Fibroblast of skin of abdomen (primary cell): Measurements from ENCODE around the gene RNF168. TPM values are rescaled to one million over a fixed set of nuclear protein-coding genes. Genes with fewer than 3 reads are reported as not detected.
A peak's percentile ranks its signal among the peaks of the same experiment; 100 is the strongest.
"Not testable (repeated sequence)": the region's sequence is repeated elsewhere in the genome, so short reads cannot be mapped to it uniquely, and the experiment has no call there.

Experiments used
- DNase-seq: peaks from one replicate; pipeline ENCODE4 v3.0.0-alpha.2; 2013
- polyA plus RNA-seq, 2 experiments: library from polyadenylated mRNA; unstranded; fragments of 120-200 nt; gene quantifications; one replicate each; pipeline ENCODE4 v1.2.1, GENCODE V29; 2013; ENCODE audit not compliant: insufficient read length in 2 of 2

The RNF168 gene, protein sequence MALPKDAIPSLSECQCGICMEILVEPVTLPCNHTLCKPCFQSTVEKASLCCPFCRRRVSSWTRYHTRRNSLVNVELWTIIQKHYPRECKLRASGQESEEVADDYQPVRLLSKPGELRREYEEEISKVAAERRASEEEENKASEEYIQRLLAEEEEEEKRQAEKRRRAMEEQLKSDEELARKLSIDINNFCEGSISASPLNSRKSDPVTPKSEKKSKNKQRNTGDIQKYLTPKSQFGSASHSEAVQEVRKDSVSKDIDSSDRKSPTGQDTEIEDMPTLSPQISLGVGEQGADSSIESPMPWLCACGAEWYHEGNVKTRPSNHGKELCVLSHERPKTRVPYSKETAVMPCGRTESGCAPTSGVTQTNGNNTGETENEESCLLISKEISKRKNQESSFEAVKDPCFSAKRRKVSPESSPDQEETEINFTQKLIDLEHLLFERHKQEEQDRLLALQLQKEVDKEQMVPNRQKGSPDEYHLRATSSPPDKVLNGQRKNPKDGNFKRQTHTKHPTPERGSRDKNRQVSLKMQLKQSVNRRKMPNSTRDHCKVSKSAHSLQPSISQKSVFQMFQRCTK
- 10.3 TPM for polyA plus RNA-seq (2013, experiment 1 of 2; ENCODE audit: insufficient read length)
- 9.3 TPM for polyA plus RNA-seq (2013, experiment 2 of 2; ENCODE audit: insufficient read length)

DNA sequence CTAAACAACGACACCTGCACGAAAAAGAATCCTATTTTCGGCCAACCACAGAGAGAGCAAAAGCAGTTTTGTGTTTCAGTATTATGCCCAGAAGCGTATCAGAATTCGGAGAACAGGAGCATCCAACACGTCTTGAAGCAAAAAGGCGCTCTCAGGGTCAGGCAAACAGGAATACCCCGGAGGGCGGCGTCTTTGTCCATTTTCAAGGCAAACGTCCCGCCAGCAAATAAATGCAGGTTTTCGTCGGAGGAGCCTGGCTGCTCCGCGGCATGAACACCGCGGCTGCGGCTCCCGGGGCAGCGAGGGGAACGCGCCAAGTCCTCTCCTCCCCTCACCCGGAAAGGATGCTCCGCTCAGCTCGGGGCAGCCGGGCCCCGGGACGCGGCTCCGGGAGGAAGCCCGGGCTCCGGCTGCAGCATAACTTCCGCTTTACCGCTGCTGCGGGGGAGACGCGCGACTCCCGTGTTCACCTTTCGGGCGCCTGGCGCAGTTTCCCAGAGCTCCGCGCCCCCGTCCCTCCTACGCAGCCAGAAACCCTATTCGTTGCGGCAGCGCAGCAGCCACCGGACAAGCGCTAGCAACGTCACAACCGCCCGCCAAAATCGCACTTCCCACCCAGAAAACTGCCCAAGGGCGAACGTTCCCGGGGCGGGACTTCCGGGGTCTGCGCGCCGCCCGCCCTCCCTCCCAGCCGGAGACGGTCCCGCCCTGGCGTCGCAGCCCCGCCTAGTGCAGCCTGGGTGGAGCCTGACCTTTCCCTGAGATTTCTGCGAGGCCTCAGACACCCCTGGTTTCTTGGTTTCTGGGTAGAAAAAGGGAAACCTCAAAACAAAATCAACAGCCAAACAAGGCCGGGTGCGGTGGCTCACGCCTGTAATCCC, at the start of gene RNF168:
RNF168 (minus strand) TSS at position 573 of the 881 bp plus-strand sequence. CDS start 595 bp downstream, outside the sequence.
- peak; percentile 95 for DNase-seq

- no peak for DNase-seq
Observed at GRCh38 chr3:196552253-196552652, 48.7 kb upstream of the RNF168 start.

GRCh38 chr3:196550172-196550571, 46.6 kb upstream of the RNF168 start:
- not testable (repeated sequence) for DNase-seq

DNA sequence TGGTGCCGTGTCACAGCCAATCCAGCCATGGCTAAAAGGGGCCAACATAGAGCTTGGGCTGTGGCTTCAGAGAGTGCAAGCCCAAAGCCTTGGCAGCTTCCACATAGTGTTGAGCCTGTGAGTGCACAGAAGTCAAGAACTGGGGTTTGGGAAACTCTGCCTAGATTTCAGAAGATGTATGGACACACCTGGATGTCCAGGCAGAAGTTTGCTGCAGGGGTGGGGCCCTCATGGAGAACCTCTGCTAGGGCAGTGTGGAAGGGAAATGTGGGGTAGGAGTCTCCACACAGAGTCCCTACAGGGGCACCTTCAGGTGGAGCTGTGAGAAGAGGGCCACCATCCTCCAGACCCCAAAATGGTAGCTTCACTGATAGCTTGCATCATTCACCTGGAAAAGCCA, 45.7 kb upstream of the RNF168 start:
- DNase-seq = not testable (repeated sequence)

- DNase-seq = no peak
Observed at GRCh38 chr3:196547067-196547466, 43.5 kb upstream of the RNF168 start.

GRCh38 chr3:196546537-196546936, 43.0 kb upstream of the RNF168 start:
- no peak for DNase-seq

DNA sequence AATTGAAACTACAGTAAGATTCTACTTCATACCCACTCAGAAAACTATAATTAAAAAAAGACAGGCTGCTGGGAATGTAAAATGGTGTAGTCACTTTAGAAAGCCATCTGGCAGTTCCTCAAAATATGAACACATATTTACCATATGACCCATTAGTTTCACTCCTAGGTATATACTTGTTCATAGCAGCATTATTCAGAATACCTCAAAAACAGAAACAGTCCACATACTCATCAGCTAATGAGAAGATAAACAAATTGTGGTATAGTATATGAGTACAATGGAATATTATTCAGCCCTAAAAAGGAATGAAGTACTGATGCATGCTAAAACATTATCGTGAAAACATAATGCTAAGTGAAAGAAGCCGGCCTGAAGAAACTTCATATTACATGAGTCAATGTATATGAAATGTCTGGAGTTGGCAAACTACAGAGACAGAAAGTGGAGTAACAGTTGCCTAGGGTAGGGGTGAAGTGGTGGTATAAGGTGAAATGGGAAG, 41.0 kb upstream of the RNF168 start:
- no peak for DNase-seq

GRCh38 chr3:196541684-196542445, 38.3 kb upstream of the RNF168 start:
- no peak for DNase-seq

DNA sequence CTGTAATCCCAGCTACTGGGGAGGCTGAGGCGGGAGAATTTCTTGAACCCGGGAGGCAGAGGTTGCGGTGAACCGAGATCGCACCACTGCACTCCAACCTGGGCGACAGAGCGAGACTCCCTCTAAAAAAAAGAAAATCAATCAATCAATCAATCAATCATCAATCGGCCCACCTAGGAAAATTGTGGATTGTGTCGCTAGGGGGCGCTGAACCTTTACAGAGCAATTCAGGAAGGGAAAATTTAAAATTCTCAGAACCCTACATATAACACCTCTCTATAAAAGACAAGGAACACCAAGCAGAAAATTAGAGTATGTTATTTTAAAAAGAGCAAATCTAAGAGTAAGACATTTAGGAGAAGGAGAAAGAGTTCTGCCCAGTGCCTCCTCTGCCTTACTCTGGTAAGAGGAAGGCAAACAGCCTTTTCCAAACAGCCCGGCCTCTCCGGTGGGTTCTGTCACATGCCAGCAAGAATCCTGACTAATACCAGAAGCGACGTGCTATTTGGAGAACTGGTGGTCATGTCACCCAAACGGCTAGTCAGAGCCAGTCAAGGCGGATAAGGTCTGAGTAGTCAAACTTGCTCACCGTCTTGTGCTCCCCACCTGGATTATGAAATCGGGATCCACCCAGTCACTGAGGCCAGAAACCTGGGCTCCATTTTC, 33.9 kb upstream of the RNF168 start:
- DNase-seq = no peak

- DNase-seq = peak; percentile 20
Observed at GRCh38 chr3:196533260-196533681, 29.7 kb upstream of the RNF168 start.

DNA sequence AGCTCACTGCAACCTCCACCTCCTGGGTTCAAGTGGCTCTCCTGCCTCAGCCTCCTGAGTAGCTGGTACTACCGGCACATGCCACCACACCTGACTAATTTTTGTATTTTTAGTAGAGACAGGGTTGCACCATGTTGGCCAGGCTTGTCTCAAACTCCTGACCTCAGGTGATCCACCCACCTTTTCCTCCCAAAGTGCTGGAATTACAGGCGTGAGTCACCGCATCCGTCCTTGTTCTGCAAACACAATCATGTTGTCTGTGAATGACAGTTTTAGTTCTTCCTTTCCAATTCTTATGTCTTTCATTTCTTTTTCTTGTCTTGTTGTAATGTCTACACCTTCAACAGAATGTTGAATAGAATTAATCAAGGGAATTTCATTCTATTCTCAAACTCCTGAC, 27.9 kb upstream of the RNF168 start:
- DNase-seq = no peak

GRCh38 chr3:196528639-196529233, 25.2 kb upstream of the RNF168 start:
- DNase-seq = peak; percentile 67

GRCh38 chr3:196525141-196525540, 21.6 kb upstream of the RNF168 start:
- DNase-seq = no peak

GRCh38 chr3:196524527-196524926, 21.0 kb upstream of the RNF168 start:
- no peak for DNase-seq

DNA sequence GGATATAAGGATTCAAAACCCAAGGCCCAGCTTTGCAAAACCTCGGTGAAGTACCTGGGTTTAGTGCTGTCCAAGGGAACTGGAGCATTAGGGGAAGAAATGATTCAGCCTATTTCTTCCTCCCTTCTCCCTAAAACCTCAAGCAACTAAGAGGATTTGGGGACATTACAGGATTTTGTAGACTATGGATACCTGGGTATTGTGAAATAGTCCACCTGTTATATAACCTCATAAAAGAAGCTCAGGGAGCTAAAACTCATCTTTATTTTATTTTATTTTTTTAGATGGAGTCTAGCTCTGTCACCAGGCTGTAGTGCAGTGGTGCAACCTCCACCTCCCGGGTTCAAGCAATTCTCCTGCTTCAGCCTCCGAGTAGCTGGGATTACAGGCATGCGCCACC, 20.3 kb upstream of the RNF168 start:
- DNase-seq = no peak

- not testable (repeated sequence) for DNase-seq
Observed at GRCh38 chr3:196521291-196521690, 17.7 kb upstream of the RNF168 start.

DNA sequence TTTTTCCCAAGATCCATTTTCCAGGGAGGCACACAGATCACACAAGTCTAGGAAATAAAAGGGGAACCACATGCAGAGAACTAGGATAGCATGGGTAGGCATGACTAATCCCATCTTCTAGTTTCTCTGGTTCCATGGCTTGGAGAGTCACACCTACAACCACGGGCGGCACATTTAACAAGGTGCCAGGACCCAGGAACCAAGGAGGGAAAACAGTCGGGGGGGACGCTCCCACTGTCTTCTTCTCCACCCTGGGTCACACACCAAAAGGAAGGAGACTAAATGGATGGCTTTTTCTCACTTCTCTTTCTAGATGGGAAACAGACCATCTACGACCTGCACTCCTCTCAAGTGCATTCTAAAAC, 16.1 kb upstream of the RNF168 start:
- DNase-seq = peak; percentile 9

DNA sequence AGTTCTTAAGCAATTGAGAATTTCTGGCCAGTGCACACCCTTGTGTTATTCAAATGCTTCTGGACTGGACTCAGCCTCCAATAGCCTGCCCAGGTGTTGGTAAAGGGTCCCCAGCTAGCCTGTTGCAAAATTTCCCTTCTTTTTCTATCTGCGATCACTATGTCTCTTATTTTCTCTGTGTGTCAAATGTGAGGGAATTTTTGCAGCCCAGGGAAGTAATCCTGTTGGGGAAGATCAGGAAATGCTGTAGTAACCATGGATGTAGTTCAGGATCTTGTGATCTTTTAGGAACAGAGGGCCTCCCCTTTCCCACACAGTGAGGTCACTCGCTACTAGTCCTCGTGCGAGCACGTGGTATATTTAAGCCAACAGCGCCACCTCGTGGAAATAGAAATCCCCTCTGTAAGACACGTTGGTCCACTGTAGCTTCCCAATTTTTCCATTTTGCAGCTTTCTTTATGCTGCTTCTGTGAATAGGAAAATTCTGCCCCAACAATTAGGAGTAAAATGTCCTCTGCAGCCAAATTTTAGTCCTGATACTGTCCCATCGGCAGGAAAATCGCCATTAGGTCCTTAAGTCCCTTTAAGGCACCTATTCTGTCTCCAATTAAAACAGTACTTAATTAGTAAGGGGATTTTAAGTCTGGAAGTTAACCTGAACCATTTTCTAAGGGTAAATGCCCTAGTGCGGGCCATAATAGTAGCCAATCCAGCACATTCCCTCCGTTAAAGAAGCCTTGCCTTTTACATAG, 15.6 kb upstream of the RNF168 start:
- peak; percentile 37 for DNase-seq

DNA sequence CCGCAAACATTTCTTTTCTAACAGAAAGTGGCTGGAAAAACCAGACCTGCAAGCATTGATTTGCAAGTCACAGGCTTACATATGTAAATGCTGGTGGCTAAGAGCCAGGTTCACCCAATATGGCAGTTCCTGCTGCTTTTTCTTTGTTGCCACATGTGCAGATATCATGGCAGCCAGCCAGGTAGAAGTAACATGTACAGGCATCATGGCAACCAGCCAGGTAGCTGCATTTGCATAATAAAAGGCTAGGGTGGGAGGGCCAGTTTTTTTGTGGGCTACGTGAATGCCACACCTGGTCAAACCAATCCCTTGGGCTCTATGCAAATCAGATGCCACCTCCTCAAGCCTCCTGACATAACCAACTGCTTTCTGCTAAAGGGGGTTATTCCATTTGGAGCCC, 14.4 kb upstream of the RNF168 start:
- no peak for DNase-seq

GRCh38 chr3:196517162-196517800, 13.7 kb upstream of the RNF168 start:
- DNase-seq = no peak
